Measurements from ENCODE around the gene LRP1B. TPM values are rescaled to one million over a fixed set of nuclear protein-coding genes. Genes with fewer than 3 reads are reported as not detected.

LRP1B gene
- total and polyA plus RNA-seq, 2 of the 8 experiments (the other 6 are each of a cell fraction or from before 2014, with no cell fraction given), result 0.03 TPM; not detected in 1

DNA sequence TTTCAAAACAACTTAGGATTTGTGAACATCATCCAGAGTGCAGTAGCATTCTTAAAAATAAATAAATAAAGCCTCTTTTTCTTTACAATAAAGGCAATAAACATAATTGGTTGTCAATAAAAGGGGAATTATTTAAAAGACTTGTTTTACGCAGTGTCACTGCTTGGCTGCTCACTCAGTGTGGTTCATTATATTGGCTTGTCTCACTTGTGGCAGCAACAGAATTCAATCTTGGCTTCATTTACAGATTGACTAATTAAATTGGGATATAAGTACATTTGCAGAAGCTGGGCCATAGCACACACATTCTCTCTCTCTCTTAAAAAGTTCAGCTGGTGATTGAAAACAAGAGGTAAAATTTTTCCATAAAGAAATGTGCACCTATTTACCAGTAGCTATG is 1027.6 kb downstream of the LRP1B start:
- H3K9me3 ChIP-seq (ENCODE audit: insufficient read depth in 2 of 2, low read depth in 1 of 2, low read length in 1 of 2), result no peaks in the 10 kb centered on the region
- H4K91ac ChIP-seq (replicated peaks; ENCODE audit: insufficient read length, low read length), result no peak overlapping the region
- no peak overlapping the region for H2BK15ac ChIP-seq (ENCODE audit: low read length)
- H3K36me3 ChIP-seq (ENCODE audit: control insufficient read depth in 2 of 4, insufficient read depth in 4 of 4, low read length in 3 of 4), result no peaks in the 10 kb centered on the region
- ChIA-PET POLR2A (ENCODE audit: partially characterized antibody) (no interaction called here), CTCF (ENCODE audit: partially characterized antibody) (no interaction called here)
- no peak overlapping the region for H3K4me3 ChIP-seq (ENCODE audit: extremely low read depth in 1 of 4, insufficient read depth in 2 of 4, low read depth in 3 of 4, low read length in 4 of 4)
- DNase-seq (ENCODE audit: low read depth in 1 of 2, low spot score in 2 of 2) (no peak), FAIRE-seq (no peak)
- no peaks in the 10 kb centered on the region for H3K79me2 ChIP-seq (ENCODE audit: control insufficient read depth in 1 of 2, insufficient read depth in 2 of 2, low read length in 2 of 2)
- H4K8ac ChIP-seq (ENCODE audit: extremely low read depth, insufficient read depth, low read length), result no peak overlapping the region
- no peak overlapping the region for H3K4me2 ChIP-seq (ENCODE audit: insufficient read depth in 1 of 2, low read depth in 2 of 2, low read length in 2 of 2)
- no peak overlapping the region for H2BK5ac ChIP-seq (ENCODE audit: low read depth, low read length)
- no peak overlapping the region for H2AFZ ChIP-seq (ENCODE audit: low read length)
- H2BK120ac ChIP-seq (replicated peaks; ENCODE audit: low read depth, low read length), result no peak overlapping the region
- H4K5ac ChIP-seq (ENCODE audit: insufficient read length, low read depth, low read length), result no peak overlapping the region
- no peaks in the 10 kb centered on the region for H3K27me3 ChIP-seq (replicated peaks in 1 of 4; ENCODE audit: control insufficient read depth in 3 of 4, extremely low read depth in 1 of 4, insufficient read depth in 3 of 4, low read length in 3 of 4)
- no peak overlapping the region for H2AK5ac ChIP-seq (ENCODE audit: low read depth, low read length)
- H2BK12ac ChIP-seq (ENCODE audit: low read depth, low read length), result no peak overlapping the region
- H3K4ac ChIP-seq (replicated peaks; ENCODE audit: insufficient read length, low read depth, low read length), result no peak overlapping the region
- H4K20me1 ChIP-seq (replicated peaks in 1 of 2; ENCODE audit: control insufficient read depth in 1 of 2, insufficient read depth in 2 of 2, low read length in 2 of 2), result no peaks in the 10 kb centered on the region
- H3K9ac ChIP-seq (replicated peaks in 1 of 4; ENCODE audit: extremely low read depth in 1 of 4, low read depth in 3 of 4, low read length in 3 of 4), result no peak overlapping the region
- H3K23ac ChIP-seq (ENCODE audit: insufficient read length), result no peak overlapping the region
- WGBS, 2 experiments (ENCODE audit: extremely low coverage in 1 of 2, insufficient coverage in 1 of 2, insufficient read length in 1 of 2, insufficient replicate concordance in 2 of 2, low coverage in 1 of 2, low lambda C conversion rate in 2 of 2, missing lambda C conversion rate in 1 of 2), result 25% methylated on average over 1 of the region's 1 CpG; no CpG with 5 or more reads in 1 of the 2 experiments
- no peak overlapping the region for H3K56ac ChIP-seq (replicated peaks; ENCODE audit: insufficient read length, low read depth, low read length)
- H3K23me2 ChIP-seq (ENCODE audit: low read depth, low read length), result no peaks in the 10 kb centered on the region
- H2BK20ac ChIP-seq (ENCODE audit: low read length), result no peak overlapping the region
- no peaks in the 10 kb centered on the region for H3K79me1 ChIP-seq (ENCODE audit: low read depth, low read length)
- H3K4me1 ChIP-seq (replicated peaks in 1 of 4; ENCODE audit: control insufficient read depth in 3 of 4, insufficient read depth in 4 of 4, low read length in 3 of 4), result no peaks in the 10 kb centered on the region
- TF ChIP-seq EP300 (IDR thresholded peaks at IDR 0.05; ENCODE audit: borderline replicate concordance in 1 of 2, low read depth in 2 of 2, low read length in 2 of 2), result no peak
- no peak for TF ChIP-seq RXRA (IDR thresholded peaks at IDR 0.05; ENCODE audit: insufficient read depth, low read depth, low read length)
- no peak for TF ChIP-seq EZH2 (IDR thresholded peaks at IDR 0.05; ENCODE audit: low read depth, low read length, severe bottlenecking)
- no peak for TF ChIP-seq CTBP2 (IDR thresholded peaks at IDR 0.05; ENCODE audit: borderline replicate concordance, insufficient read depth, insufficient read length, low read length)
- no peak for TF ChIP-seq SIRT6 (IDR thresholded peaks at IDR 0.05; ENCODE audit: low read length)
- TF ChIP-seq SIN3A (conservative IDR thresholded peaks at IDR 0.05 in 1 of 2, IDR thresholded peaks at IDR 0.05 in 1 of 2; ENCODE audit: low read depth in 1 of 2, low read length in 2 of 2), result no peak
- no peak for TF ChIP-seq RNF2 (IDR thresholded peaks at IDR 0.05; ENCODE audit: borderline replicate concordance, low read depth, low read length, missing control alignments, poor library complexity, severe bottlenecking)
- no peak for TF ChIP-seq CBX8 (IDR thresholded peaks at IDR 0.05; ENCODE audit: borderline replicate concordance, low read depth, low read length)
- no peak for TF ChIP-seq SAP30 (IDR thresholded peaks at IDR 0.05; ENCODE audit: insufficient read depth, insufficient replicate concordance, low read length)
- TF ChIP-seq SP4 (IDR thresholded peaks at IDR 0.05; ENCODE audit: low read length), result no peak
- TF ChIP-seq CEBPB (IDR thresholded peaks at IDR 0.05; ENCODE audit: low read depth, low read length), result no peak
- no peak for TF ChIP-seq SUZ12 (IDR thresholded peaks at IDR 0.05; ENCODE audit: low read length)
- no peak overlapping the region for H3K27ac ChIP-seq (ENCODE audit: low read depth, low read length)
- no peak overlapping the region for H3K18ac ChIP-seq (ENCODE audit: extremely low read depth, low read length)
- no peak overlapping the region for H3K14ac ChIP-seq (ENCODE audit: insufficient read length)

Measured in H1 (cell line).